Smooth muscle cell (in vitro differentiated cells): Measurements from ENCODE around the gene C16orf86. TPM values are rescaled to one million over a fixed set of nuclear protein-coding genes. Genes with fewer than 3 reads are reported as not detected.
"Not testable (repeated sequence)": the region's sequence is repeated elsewhere in the genome, so short reads cannot be mapped to it uniquely, and the experiment has no call there.

Source experiments
- DNase-seq: peaks from one replicate; lab custom pipeline; 2025; ENCODE audit not compliant: unreplicated experiment; lab: John Stamatoyannopoulos, UW
- H2AFZ ChIP-seq: fragments of 200-600 bp; sonication (generic); 2 replicates; pipeline ENCODE4 v1.6.0; 2016; ENCODE audit warnings: antibody characterized with exemption, low read depth, mild to moderate bottlenecking
- H3F3A ChIP-seq: fragments of 200-600 bp; sonication (generic); 2 replicates; pipeline ENCODE4 v1.6.0; 2017; ENCODE audit warnings: antibody characterized with exemption, low read depth
- H3K27ac ChIP-seq: fragments of 200-600 bp; sonication (generic); 2 replicates; pipeline ENCODE4 v1.5.1; 2016; ENCODE audit warnings: low read depth, mild to moderate bottlenecking
- H3K27me3 ChIP-seq: fragments of 200-600 bp; sonication (generic); 2 replicates; pipeline ENCODE4 v1.6.1; 2016; ENCODE audit warnings: low read depth, mild to moderate bottlenecking
- H3K36me3 ChIP-seq: fragments of 200-600 bp; sonication (generic); 2 replicates; pipeline ENCODE4 v1.5.1; 2016; ENCODE audit warnings: low read depth
- H3K4me1 ChIP-seq: fragments of 200-600 bp; sonication (generic); 2 replicates; pipeline ENCODE4 v1.5.1; 2016; ENCODE audit warnings: low read depth
- H3K4me2 ChIP-seq: fragments of 200-600 bp; sonication (generic); 2 replicates; pipeline ENCODE4 v1.6.0; 2016; ENCODE audit warnings: mild to moderate bottlenecking
- H3K4me3 ChIP-seq: fragments of 200-600 bp; sonication (generic); 2 replicates; pipeline ENCODE4 v1.5.1; 2016; ENCODE audit warnings: mild to moderate bottlenecking
- H3K79me2 ChIP-seq: fragments of 200-600 bp; sonication (generic); 2 replicates; pipeline ENCODE4 v1.6.0; 2016; ENCODE audit warnings: low read depth, mild to moderate bottlenecking
- H3K9ac ChIP-seq: fragments of 200-600 bp; sonication (generic); 2 replicates; pipeline ENCODE4 v1.6.0; 2016; ENCODE audit warnings: low read depth
- H3K9me3 ChIP-seq: fragments of 200-600 bp; sonication (generic); replicated peaks from 2 replicates; pipeline ENCODE4 v1.5.1; 2016; ENCODE audit warnings: low read depth
- H4K20me1 ChIP-seq: fragments of 200-600 bp; sonication (generic); 2 replicates; pipeline ENCODE4 v1.6.0; 2016; ENCODE audit warnings: low read depth
- CTCF ChIP-seq: fragments of 200-600 bp; sonication (generic); IDR thresholded peaks from 2 replicates; pipeline ENCODE4 v1.5.1; 2017; ENCODE audit warnings: borderline replicate concordance, mild to moderate bottlenecking, antibody characterized with exemption; ENCODE audit not compliant: insufficient read depth, poor library complexity, severe bottlenecking
- whole genome bisulfite sequencing: methylation state at CpG from one replicate; pipeline ENCODE4 v1.1.7; 2016; ENCODE audit warnings: low lambda C conversion rate; 5-methylcytosine and 5-hydroxymethylcytosine counted together
- polyA plus RNA-seq: library from polyadenylated mRNA; unstranded; fragments of >200 nt; fragmentation: Nextera tagmentation; extraction: Ambion mirVana; gene quantifications from 2 replicates; pipeline ENCODE4 v1.2.1, GENCODE V29; 2016
- total RNA-seq: library from RNA; depleted of rRNA; stranded (reverse); fragments of >200 nt; gene quantifications from 2 replicates; pipeline ENCODE4 v1.2.3, GENCODE V29; 2014

The C16orf86 gene
- total and polyA plus RNA-seq, 2 experiments from 2014 or later, result 3.4 to 8.5 TPM

DNA sequence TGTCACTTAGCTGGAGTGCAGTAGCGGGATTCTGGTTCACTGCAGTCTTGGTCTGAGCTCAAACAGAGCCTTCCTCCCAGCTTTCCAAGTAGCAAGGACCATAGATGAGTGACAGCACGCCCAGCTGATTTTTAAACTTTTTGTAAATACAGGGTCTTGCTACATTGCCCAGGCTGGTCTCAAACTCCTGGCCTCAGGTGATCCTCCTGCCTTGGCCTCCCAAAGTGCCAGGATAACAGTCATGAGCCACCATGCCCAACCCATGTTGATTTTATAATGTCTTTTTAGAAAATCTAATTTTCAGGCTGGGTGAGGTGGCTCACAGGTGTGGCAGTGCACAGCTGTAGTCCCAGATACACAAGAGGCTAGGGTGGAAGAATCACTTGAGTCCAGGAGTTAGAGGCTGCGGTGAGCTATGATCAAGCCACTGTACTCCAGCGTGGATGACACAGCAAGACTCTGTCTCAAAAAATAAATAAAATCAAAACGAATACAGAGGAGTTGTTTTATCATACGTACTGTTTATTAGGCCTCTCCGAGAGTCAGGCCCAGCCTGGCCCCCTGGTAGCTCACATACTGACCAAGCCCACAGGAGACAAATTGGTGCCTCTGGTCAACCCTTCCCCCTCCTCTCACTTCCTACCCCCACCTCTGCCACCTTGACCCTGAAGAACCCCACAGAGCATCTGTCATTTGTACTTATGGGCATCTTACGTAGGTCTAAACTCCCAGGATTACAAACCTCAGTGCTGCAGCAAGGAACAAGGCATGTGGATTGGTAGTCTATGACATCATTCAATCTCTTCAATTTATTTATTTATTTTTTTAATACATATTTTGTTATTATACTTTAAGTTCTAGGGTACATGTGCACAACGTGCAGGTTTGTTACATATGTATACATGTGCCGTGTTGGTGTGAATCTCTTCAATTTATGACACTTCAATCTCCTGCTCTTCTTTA, 13.6 kb downstream of the C16orf86 start:
- no peak overlapping the region for H3K9ac ChIP-seq
- 97% methylated on average over 10 of the region's 10 CpGs for WGBS

GRCh38 chr16:67683767-67684166, 17.2 kb downstream of the C16orf86 start:
- no peaks in the 10 kb centered on the region for H3K9me3 ChIP-seq
- WGBS, result 92% methylated on average over 4 of the region's 4 CpGs
- DNase-seq, result no peak

More for the DNA sequence above, 13.6 kb downstream of the C16orf86 start:
- no peaks in the 10 kb centered on the region for H3F3A ChIP-seq
- H3K4me2 ChIP-seq, result no peak overlapping the region
- no peak overlapping the region for H3K4me3 ChIP-seq
- H3K27ac ChIP-seq, result no peak overlapping the region
- no peaks in the 10 kb centered on the region for H3K36me3 ChIP-seq
- no peaks in the 10 kb centered on the region for H3K79me2 ChIP-seq
- H2AFZ ChIP-seq, result no peak overlapping the region
- no peak for TF ChIP-seq CTCF
- no peaks in the 10 kb centered on the region for H3K4me1 ChIP-seq
- H3K27me3 ChIP-seq, result no peaks in the 10 kb centered on the region
- no peaks in the 10 kb centered on the region for H4K20me1 ChIP-seq
- no peaks in the 10 kb centered on the region for H3K9me3 ChIP-seq
- no peak for DNase-seq

DNA sequence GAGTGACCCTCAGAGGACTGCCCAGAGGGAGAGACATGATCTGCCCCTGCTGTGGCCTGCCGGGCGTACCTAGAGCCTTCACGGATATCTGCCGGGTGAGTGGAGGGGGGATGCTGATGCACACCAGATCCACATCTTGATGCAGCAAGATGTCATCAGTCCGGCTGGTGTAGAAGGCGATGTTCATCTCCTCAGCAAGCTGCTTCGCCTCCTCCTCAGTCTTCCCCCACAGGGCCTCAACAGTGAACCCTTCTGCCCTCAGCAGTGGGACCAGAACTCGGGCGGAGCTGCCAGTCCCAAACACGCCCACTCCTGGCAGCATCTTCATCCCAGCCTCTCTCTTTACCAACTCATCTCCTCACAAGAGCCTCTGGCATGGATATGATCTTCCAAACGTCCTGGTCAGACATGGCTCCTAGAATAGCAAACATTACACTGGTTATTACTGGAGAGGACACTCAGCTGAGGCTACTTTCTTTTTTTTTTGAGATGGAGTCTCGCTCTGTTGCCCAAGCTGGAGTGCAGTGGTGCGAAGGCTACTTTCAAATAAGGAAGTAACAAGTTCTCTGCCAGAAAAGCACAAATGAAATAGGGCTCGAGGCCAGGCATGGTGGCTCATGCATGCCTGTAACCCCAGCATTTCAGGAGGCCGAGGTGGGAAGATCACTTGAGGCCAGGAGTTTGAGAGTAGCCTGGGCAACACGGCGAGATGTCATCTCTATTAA, 18.9 kb downstream of the C16orf86 start:
- Histone ChIP-seq H3K4me2 (no peak overlapping the region), H2AFZ (no peak overlapping the region), H3K36me3 (no peaks in the 10 kb centered on the region), H3K9ac (no peak overlapping the region), H4K20me1 (peaks cover 13% of the 10 kb centered on the region), H3K27me3 (no peaks in the 10 kb centered on the region), H3K9me3 (no peaks in the 10 kb centered on the region), H3K79me2 (peaks cover 8% of the 10 kb centered on the region), H3K27ac (no peak overlapping the region), H3F3A (no peaks in the 10 kb centered on the region), H3K4me3 (no peak overlapping the region), H3K4me1 (no peaks in the 10 kb centered on the region)
- DNase-seq, result no peak
- TF ChIP-seq CTCF, result no peak
- 95% methylated on average over 17 of the region's 17 CpGs for WGBS

More at GRCh38 chr16:67683767-67684166, 17.2 kb downstream of the C16orf86 start:
- Histone ChIP-seq H3K4me1 (no peaks in the 10 kb centered on the region), H3K27me3 (no peaks in the 10 kb centered on the region), H2AFZ (no peak overlapping the region), H3K36me3 (no peaks in the 10 kb centered on the region), H3K79me2 (no peaks in the 10 kb centered on the region), H3K4me3 (no peak overlapping the region), H3K4me2 (no peak overlapping the region), H3K9ac (no peak overlapping the region), H3F3A (no peaks in the 10 kb centered on the region), H3K27ac (no peak overlapping the region), H4K20me1 (peaks cover 13% of the 10 kb centered on the region)
- TF ChIP-seq CTCF, result no peak

GRCh38 chr16:67693517-67694285, 27.1 kb downstream of the C16orf86 start:
- not testable (repeated sequence) for H3F3A ChIP-seq, H3K9ac ChIP-seq, H3K4me2 ChIP-seq, H3K4me3 ChIP-seq, H3K4me1 ChIP-seq, H3K36me3 ChIP-seq, H3K27ac ChIP-seq, H2AFZ ChIP-seq, H3K9me3 ChIP-seq, DNase-seq, H3K27me3 ChIP-seq
- peaks cover 24% of the 10 kb centered on the region for H3K79me2 ChIP-seq
- WGBS, result 90% methylated on average over 8 of the region's 8 CpGs
- peaks cover 41% of the 10 kb centered on the region for H4K20me1 ChIP-seq
